ENCODE measurements around the gene SERPINA7. TPM values are rescaled to one million over a fixed set of nuclear protein-coding genes. Genes with fewer than 3 reads are reported as not detected.

SERPINA7 gene
- total RNA-seq, 1 donor from 2014 or later: 50.8 TPM

Other genes with a start within 250 kb of the SERPINA7 start
- gene NRK, start 216.2 kb downstream of the SERPINA7 start, total RNA-seq: 0.10 TPM
- 1.2 TPM for gene PWWP3B, start 129.6 kb upstream of the SERPINA7 start, total RNA-seq

All from left lobe of liver (tissue), 1 donor.